Stimulated activated CD4-positive, alpha-beta T cell treated with anti-CD3 and anti-CD28 coated beads, Interleukin-12 subunit alpha, Interleukin-12 subunit beta, amount 100 ng/mL, for 24 hours (primary cell): ENCODE measurements around the gene YIF1B.
A peak's percentile ranks its signal among the peaks of the same experiment; 100 is the strongest.
"Not testable (repeated sequence)": the region's sequence is repeated elsewhere in the genome, so short reads cannot be mapped to it uniquely, and the experiment has no call there.

Experiments used
- DNase-seq, 2 experiments: peaks; one replicate each; pipeline ENCODE4 v3.0.0-alpha.2; 2020; ENCODE audit warnings: low read depth in 2 of 2

YIF1B gene

DNA sequence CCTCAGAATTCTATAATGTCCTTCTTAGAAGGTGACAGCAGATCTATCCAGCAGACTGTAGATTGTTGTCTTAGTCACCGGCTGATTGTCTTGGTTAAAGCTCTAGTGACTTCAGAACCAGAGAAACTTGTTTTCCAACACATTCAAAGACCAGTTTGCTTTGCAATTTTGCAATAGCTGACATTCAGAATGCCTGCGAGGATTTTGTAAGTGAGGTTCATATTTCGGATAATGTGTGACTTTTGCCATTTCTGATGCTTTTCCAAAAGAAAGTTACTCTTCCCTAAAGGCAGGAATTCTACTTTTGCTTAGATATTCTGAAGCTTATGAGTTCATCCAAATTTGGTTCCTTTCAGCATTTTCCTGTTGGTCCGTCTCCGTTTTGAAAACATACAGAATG, 38.2 kb downstream of the YIF1B start:
- DNase-seq, result no peak

GRCh38 chr19:38276942-38277517, 38.7 kb downstream of the YIF1B start:
- no peak for DNase-seq

DNA sequence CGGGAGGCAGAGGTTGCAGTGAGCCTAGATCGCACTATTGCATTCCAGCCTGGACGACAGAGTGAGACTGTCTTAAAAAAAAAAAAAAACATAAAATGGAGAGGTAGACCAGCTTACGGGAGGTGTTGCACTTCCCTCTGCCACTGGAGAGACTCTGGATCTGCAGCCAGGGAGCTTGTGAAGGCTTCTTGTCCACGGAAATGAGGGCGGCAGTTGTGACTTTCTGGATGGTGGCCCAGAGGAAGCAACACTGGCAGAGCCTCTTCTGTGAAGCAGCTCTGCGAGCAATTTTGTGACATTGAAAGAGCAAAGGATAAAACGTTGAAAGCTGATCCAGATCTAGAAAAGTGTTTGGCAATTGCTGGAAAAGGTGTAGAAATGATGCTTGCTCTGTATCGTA, 41.0 kb downstream of the YIF1B start:
- no peak for DNase-seq

- DNase-seq, result no peak
Measured at GRCh38 chr19:38273499-38273898, 42.2 kb downstream of the YIF1B start.

GRCh38 chr19:38270587-38271167, 45.1 kb downstream of the YIF1B start:
- no peak for DNase-seq

GRCh38 chr19:38268539-38268938, 47.2 kb downstream of the YIF1B start:
- no peak for DNase-seq

- no peak for DNase-seq
Measured at GRCh38 chr19:38267761-38268483, 47.8 kb downstream of the YIF1B start.

- DNase-seq, result no peak
Measured at GRCh38 chr19:38266981-38267597, 48.7 kb downstream of the YIF1B start.

- no peak for DNase-seq
Measured at GRCh38 chr19:38265921-38266429, 49.8 kb downstream of the YIF1B start.

- no peak for DNase-seq
Measured at GRCh38 chr19:38265213-38265861, 50.4 kb downstream of the YIF1B start.

GRCh38 chr19:38264486-38265212, 51.1 kb downstream of the YIF1B start, which contains the start of gene SPINT2:
SPINT2 (plus strand) TSS chr19:38264573; CDS start chr19:38264893, 320 bp downstream.
- peak in 1 of 2 experiments; percentile 18 for DNase-seq

GRCh38 chr19:38263689-38264485, 51.9 kb downstream of the YIF1B start:
- DNase-seq, result peak; percentile 26 to 62

DNA sequence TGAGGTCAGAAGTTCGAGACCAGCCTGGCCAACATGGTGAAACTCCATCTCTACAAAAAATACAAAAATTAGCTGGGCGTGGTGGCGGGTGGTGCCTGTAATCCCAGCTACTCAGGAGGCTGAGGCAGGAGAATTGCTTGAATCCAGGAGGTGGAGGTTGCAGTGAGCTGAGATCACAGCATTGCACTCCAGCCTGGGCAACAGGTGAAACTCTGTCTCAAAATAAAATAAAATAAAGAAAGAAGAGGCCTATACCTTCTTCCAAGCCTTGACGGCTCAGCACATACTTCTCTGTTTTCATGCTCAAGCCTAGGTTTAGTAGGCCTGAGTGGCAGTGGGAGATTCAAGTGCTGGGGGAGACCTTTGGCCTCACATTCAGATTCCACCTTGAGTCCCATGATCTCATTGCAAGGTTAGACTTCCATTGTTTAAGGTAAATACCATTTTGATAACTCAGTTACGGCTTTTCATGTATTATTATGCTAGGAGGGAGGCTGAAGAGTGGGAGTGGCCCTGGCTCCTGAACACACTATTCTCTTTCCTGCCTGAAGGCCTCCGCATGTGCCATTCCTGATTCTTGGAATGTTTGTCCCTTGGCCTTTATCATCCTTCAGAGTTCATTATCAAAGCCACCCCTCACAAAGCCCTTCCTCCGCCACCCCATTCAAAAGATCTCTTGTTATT, 53.0 kb downstream of the YIF1B start:
- DNase-seq, result no peak

- DNase-seq, result not testable (repeated sequence)
Measured at GRCh38 chr19:38261942-38262341, 53.8 kb downstream of the YIF1B start.

DNA sequence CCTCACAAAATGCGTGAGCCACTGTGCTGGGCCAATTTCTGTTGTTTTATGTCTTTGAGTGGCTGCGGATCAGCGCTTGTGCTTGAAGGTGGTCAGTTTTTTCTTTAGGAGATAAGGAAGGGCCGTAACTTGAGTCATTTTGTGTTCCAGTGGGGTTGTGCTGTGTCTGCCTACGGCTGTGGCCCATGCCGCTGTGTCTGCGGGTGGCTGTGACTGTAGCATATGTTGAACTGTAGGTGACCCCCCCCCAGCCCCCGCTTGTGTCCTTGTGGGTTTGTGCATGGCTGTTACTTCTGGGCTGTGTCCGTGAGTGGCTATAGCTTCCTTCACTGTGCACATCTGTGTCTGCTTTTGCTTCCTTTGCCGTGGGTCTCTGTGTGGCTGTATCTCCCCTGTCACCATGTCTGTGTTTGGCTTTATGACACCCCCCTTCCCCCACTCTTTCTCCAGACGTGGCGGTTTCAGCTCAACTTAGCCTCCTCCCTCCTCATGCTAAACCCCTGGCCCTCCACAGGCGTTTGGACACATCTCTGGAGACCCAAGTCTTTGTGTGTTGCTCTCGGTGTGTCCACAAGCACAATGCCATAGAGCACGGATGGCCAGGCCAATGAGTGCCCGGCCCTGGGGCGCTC, 60.2 kb downstream of the YIF1B start:
- no peak for DNase-seq

GRCh38 chr19:38253788-38254187, 62.0 kb downstream of the YIF1B start:
- no peak for DNase-seq
